Measurements from ENCODE around the gene NR3C1.
"Not testable (repeated sequence)": the region's sequence is repeated elsewhere in the genome, so short reads cannot be mapped to it uniquely, and the experiment has no call there.

Gene NR3C1

DNA sequence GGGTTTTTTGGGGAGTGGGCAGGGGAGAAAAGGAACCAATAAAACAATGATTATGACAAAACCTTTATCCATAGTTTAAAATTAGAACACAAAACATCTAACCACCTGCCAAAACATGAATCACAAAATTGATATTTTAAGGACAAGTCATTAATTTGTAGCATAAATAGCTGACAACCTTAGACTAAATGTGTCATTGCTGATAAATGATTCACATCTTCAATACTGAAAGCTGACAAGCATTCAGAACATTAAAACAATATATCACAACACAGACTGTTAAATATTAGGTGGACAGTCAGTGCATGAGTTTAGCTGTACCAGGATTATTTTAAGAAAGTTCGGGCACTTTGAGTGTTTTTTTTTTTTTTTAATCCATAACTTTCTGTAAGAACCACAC is 71.5 kb downstream of the NR3C1 start:
- no peak for DNase-seq

DNA sequence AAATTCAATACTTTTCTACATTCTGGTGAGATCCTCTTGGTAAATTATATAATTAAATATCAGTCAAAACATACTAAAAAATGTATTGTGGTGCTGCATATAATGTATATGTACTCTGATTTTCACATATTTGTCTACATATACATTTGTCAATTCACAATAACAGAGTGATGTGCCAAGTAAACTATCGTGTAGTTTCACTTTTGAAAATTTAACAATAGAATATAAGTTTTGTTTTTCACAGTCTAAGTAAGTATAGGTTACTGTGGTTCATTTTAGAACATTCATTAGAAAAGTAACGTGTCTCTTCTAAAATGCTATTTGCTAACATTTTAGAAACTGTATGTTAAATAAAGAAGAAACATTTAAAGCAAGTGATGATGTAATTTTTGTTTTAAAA is 73.6 kb downstream of the NR3C1 start:
- DNase-seq: no peak

DNA sequence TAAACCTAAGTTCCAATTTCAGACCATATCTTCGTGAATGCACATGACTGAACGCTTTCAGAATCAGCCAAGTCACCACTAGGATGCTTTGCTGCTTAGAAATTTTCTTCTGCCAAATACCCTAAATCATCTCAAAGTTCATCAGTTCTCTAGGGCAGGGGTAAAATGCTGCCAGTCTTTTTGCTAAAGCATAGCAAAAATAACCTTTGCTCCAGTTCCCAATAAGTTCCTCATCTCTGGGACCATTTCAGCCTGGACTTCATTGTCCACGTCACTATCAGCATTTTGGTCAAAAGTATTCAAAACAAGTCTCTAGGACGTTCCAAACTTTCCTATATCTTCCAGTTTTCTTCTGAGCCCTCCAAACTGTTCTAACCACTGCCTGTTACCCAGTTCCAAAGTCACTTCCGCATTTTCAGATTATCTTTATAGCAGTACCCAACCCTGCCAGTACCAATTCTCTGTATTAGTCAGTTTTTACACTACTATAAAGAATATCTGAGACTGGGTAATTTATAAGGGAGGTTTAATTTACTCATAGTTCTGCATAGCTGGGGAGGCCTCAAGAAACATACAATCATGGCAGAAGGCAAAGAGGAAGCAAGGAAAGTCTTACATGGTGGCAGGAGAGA is 74.8 kb downstream of the NR3C1 start:
- DNase-seq: no peak

DNA sequence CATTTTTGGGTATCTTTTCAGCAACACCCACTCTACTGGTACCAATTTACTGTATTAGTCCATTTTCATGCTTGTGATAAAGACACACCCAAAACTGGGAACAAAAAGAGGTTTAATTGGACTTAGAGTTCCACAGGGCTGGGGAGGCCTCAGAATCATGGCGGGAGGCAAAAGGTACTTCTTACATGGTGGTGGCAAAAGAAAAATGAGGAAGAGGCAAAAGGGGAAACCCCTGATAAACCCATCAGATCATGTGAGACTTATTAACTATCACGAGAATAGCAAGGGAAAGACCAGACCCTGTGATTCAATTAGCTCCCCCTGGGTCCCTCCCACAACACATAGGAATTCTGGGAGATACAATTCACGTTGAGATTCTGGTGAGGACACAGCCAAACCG is 78.4 kb downstream of the NR3C1 start:
- DNase-seq: not testable (repeated sequence)

GRCh38 chr5:143322931-143323630 is 80.4 kb downstream of the NR3C1 start:
- not testable (repeated sequence) for DNase-seq

- no peak for DNase-seq
Measured at GRCh38 chr5:143322176-143322575, 81.3 kb downstream of the NR3C1 start.

GRCh38 chr5:143319437-143320227 is 83.9 kb downstream of the NR3C1 start:
- DNase-seq: no peak

- no peak for DNase-seq
Measured at GRCh38 chr5:143318833-143319232, 84.7 kb downstream of the NR3C1 start.

GRCh38 chr5:143318270-143318669 is 85.2 kb downstream of the NR3C1 start:
- no peak for DNase-seq

DNA sequence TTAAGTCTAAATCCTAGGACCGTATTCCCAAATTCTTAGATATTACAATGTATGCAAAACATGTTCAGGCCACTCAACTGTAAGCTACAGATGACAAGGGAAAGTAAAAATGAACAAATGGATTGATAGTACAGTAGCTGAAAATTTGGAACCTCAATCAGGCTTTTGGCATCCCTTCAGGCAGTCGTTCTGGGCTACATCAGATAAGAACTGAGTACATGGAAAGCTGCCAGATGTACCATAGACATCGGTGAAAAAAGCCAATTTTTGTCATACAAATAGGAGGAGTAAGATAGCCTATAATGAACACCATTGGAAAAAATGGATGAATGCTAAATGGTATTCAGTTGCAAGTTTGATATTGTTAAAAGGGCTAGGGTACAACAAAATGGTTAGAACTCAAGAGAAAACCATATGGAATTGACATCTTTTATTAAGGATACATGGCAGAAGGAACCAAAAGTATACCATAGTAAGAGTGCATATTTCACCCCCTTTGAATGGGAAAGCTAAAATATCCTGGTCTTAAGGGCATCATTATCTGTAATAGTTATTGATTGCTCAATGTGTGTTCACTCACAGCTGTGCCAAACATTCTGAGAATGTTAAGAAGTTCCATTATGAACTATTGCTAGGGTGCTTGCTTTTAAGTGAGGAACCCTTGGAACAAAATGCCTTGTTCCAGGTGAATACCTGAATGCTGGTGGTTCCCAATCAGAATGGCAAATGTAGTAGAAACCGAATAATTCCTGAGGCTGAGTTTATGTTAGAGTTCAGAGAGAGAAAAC is 86.4 kb downstream of the NR3C1 start:
- no peak for DNase-seq

DNA sequence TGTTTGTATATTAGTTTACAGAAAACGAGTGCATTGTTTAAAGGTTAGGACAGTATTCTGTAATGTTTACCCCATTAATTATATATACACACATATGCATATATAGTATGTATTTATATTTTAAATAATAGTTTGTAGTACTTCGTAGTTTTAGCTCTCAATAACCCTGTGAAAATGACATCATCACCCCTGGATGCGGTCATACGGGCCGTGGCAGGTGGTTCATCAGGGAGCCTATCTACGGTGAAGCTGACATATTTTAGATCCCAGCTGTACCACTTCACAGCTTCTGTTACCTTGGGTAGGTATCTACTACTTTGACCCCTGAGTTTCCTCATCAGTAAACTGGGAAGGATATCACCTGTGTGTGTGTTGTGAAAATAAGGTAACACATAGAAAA is 87.1 kb downstream of the NR3C1 start:
- no peak for DNase-seq

- DNase-seq: no peak
Measured at GRCh38 chr5:143315929-143316328, 87.6 kb downstream of the NR3C1 start.

DNA sequence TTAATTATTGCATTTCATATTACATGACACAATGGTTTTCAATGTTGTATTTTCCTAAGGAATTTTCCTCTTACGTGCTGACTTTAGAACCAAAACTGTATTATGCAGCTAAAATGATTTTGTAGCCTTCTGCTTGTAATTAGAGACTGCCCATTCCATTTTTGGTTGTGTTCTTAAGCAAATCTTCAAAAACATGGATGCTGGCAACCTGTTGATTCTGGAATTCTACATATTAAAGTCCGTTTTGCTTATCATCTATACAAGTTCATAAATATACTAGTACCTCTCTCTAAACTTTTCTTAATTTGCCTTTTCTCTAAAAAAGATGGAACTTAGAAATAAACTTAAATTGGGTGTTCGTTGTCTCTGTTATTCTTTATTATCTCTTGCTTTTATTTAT is 88.3 kb downstream of the NR3C1 start:
- DNase-seq: no peak

- no peak for DNase-seq
Measured at GRCh38 chr5:143314659-143315058, 88.8 kb downstream of the NR3C1 start.

GRCh38 chr5:143314099-143314498 is 89.4 kb downstream of the NR3C1 start:
- DNase-seq: no peak

- no peak for DNase-seq
Measured at GRCh38 chr5:143313298-143313852, 90.1 kb downstream of the NR3C1 start.

GRCh38 chr5:143312822-143313221 is 90.7 kb downstream of the NR3C1 start:
- no peak for DNase-seq

DNA sequence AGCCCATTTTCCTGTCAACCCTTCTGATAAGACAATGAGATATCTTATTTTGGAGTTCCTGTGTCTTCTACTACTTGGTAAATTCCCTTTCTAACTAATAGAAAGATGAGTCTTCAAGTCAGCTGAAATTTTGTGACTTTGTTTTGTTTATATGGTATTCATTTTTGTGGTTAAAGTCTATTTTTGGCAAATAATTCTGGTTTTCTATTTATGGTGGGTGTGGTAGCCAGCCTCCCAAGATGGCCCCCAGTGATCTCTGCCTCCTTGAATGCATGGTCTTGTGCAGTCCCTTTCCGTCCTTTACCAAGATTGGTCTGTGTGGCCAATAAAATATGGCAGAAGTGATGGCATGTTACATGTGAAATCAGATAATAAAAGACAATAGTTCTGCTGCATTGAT is 91.5 kb downstream of the NR3C1 start:
- DNase-seq: no peak

DNA sequence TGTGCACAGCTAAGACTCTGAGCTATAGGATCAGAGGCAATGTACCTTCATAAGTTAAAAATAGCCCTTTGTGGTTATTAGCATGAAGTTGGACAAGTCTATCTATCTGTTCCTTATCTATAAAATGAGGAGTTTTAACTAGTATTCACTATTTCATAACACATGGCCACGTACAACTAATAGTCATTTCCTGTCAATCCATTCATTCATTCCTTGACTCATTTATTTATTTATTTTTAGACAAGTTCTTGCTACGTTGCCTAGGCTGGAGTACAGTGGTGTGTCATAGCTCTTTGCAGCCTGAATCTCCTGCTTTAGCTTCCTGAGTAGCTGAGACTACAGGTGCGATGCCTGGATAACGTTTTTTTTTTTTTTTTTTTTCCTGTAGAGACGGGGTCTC is 92.1 kb downstream of the NR3C1 start:
- DNase-seq: no peak

DNA sequence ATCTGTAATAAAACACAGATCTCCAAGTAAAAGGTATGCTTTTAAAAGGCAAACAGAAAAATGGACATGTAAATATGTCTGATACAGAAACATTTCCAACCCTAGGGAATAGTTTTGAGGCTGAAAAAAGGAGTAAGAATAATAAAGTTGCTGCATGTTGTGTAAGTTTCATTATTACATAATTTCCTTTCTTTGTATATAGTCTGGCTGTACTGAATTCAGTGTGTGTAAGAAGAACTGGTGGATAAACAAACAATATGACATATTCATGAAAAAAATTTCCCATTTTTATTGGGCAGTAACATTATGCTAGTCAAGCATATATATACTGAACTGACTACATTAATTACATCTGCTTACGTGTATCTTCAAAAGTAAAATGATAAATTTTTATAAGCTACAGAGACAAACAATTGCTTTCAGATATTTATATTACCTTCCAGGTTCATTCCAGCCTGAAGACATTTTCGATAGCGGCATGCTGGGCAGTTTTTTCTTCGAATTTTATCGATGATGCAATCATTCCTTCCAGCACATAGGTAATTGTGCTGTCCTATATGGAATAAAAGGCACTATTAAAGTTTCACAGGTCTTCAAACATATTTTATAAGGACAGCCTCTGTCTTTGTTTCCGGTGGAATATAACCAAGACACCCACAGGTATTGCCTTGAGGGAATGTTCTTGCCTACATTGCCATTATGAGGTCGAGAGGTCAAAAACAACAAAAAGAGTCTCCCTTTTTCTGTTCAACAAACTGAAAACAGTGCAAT is 93.6 kb downstream of the NR3C1 start:
- DNase-seq: no peak

DNA sequence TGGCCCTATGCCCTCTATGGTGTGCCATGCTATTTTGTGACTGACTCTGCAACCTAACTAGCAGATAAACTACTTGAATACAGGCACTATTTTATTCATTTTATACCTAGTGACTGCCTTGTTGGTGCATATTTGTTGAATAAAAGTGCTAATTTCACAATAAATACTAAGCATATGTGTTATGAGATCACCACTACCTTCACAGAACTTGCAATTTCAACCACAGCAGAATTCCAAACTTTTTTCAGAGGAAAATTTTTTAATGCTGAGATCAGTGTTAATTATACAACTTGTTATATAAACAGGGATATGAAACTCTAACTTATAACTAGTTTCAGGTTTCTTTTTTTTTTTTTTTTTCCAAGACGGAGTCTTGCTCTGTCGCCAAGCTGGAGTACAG is 94.8 kb downstream of the NR3C1 start:
- DNase-seq: no peak

DNA sequence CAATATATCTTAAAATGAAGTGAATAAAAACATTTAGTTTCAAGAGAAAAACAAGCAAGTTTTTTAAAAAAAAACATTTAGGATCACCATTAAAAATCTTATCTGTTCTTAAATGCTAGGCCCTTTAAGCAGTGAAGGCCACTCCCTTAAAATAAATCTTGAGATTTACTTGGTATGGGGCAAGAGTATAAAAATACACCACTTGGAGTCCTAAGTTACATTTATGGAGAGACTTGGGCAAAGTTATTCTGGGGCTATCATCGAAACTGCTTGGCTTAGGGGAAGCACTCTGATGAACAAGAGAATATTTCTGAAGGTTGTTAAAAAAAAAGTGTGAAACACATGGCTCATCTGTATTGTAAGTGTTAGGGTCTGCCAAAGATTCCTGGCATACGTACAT is 97.4 kb downstream of the NR3C1 start:
- no peak for DNase-seq

Data from activated effector memory CD4-positive, alpha-beta T cell treated with Interleukin-2 at 50 U/mL for 16 hours (primary cell).